HCT116 (cell line): Measurements from ENCODE around the gene MSMB. TPM values are rescaled to one million over a fixed set of nuclear protein-coding genes. Genes with fewer than 3 reads are reported as not detected.

ENCODE experiments used
- ATAC-seq: fragments of 200-7000 bp; cut with Tn5 transposase; 2 replicates; pipeline ENCODE4 v1.9.1; 2020; ENCODE audit warnings: mild to moderate bottlenecking, moderate library complexity
- BruUV-seq: library from RNA; stranded (reverse); fragments of 400-500 nt; replicated peaks from 2 replicates; lab custom pipeline; 2021; lab: Mats Ljungman, UMichigan
- CTCF ChIA-PET: fragments of 300-600 bp; sonication (Branson Sonifier 250); formaldehyde crosslinking; loops from one replicate; lab custom pipeline; 2021; ENCODE audit warnings: antibody characterized with exemption; lab: Charles Lee
- POLR2A ChIA-PET: fragments of 300-600, 350-600 bp; sonication (Branson Sonifier 250); formaldehyde crosslinking; loops from one replicate; lab custom pipeline; 2021; ENCODE audit warnings: antibody characterized with exemption; lab: Charles Lee
- RAD21 ChIA-PET, 2 experiments: fragments of 300-600 bp; sonication (Branson Sonifier 250); formaldehyde crosslinking; loops; one replicate each; lab custom pipeline; 2023; ENCODE audit warnings: low total read pairs in 2 of 2; ENCODE audit not compliant: uncharacterized antibody in 2 of 2, unreplicated experiment in 2 of 2, low non-redundant PET in 1 of 2; lab: Charles Lee
- DNase-seq: peaks from one replicate; pipeline ENCODE4 v3.0.0-alpha.2; 2010; ENCODE audit warnings: low read depth, low spot score
- H2AFZ ChIP-seq: fragments of 200-600 bp; shearing (Covaris generic), sonication (generic); 2 replicates; pipeline ENCODE4 v1.6.1; 2017; ENCODE audit warnings: low read depth, mixed run types, mixed read lengths, antibody characterized with exemption, low read length; ENCODE audit not compliant: poor library complexity, severe bottlenecking
- H3K27ac ChIP-seq: 2 replicates; pipeline ENCODE4 v1.5.1; 2012; ENCODE audit warnings: low read depth, low read length
- H3K27me3 ChIP-seq: fragments of 200-600 bp; sonication (generic); 2 replicates; pipeline ENCODE4 v1.6.1; 2016; ENCODE audit warnings: mixed run types, low read length, mixed read lengths; ENCODE audit not compliant: insufficient read depth
- H3K36me3 ChIP-seq, 2 experiments: fragments of 200-500 bp in 1 of 2; fragments of 200-600 bp in 1 of 2; sonication (Bioruptor generic) in 1 of 2; sonication (generic) in 1 of 2; 2 replicates each; pipeline versions ENCODE4 v1.5.1 to v1.6.1; 2014 to 2016; ENCODE audit warnings: low read length in 2 of 2, inconsistent platforms in 1 of 2, mixed read lengths in 1 of 2, mixed run types in 1 of 2; ENCODE audit not compliant: insufficient read depth in 2 of 2, control insufficient read depth in 1 of 2
- H3K4me1 ChIP-seq, 2 experiments: fragments of 200-600 bp in 1 of 2; sonication (generic) in 1 of 2; 2 replicates each; pipeline versions ENCODE4 v1.5.1 to v1.6.1; 2012 to 2017; ENCODE audit warnings: low read length in 2 of 2, inconsistent platforms in 1 of 2, mild to moderate bottlenecking in 1 of 2, mixed read lengths in 1 of 2, mixed run types in 1 of 2, moderate library complexity in 1 of 2; ENCODE audit not compliant: insufficient read depth in 2 of 2, control insufficient read depth in 1 of 2
- H3K4me2 ChIP-seq: fragments of 200-600 bp; sonication (generic); 2 replicates; pipeline ENCODE4 v1.6.1; 2017; ENCODE audit warnings: mixed run types, low read length, mixed read lengths
- H3K4me3 ChIP-seq, 2 experiments: fragments of 200-600 bp in 1 of 2; sonication (generic) in 1 of 2; replicated peaks in 1 of 2; 2 replicates each; pipeline ENCODE4 v1.5.1; 2011 to 2016; ENCODE audit warnings: low read length in 2 of 2, control low read depth in 1 of 2, low read depth in 1 of 2, mild to moderate bottlenecking in 1 of 2, mixed read lengths in 1 of 2, mixed run types in 1 of 2
- H3K79me2 ChIP-seq: fragments of 200-600 bp; sonication (generic); 2 replicates; pipeline ENCODE4 v1.6.1; 2017; ENCODE audit warnings: mild to moderate bottlenecking, mixed run types, low read length, moderate library complexity, mixed read lengths; ENCODE audit not compliant: insufficient read depth
- H3K9ac ChIP-seq: fragments of 200-600 bp; sonication (generic); 2 replicates; pipeline ENCODE4 v1.6.1; 2016; ENCODE audit warnings: low read length, mixed read lengths
- H3K9me2 ChIP-seq: fragments of 200-600 bp; sonication (generic), shearing (Covaris generic); 2 replicates; pipeline ENCODE4 v1.6.1; 2017; ENCODE audit warnings: mixed run types, mild to moderate bottlenecking, moderate library complexity; ENCODE audit not compliant: insufficient read depth
- H3K9me3 ChIP-seq, 2 experiments: fragments of 200-500 bp in 1 of 2; fragments of 200-600 bp in 1 of 2; sonication (Bioruptor generic) in 1 of 2; sonication (generic) in 1 of 2; 2 replicates each; pipeline ENCODE4 v1.6.1; 2014 to 2017; ENCODE audit warnings: low read length in 2 of 2, mixed read lengths in 2 of 2, inconsistent platforms in 1 of 2, low read depth in 1 of 2, mild to moderate bottlenecking in 1 of 2, mixed run types in 1 of 2, moderate library complexity in 1 of 2; ENCODE audit not compliant: control insufficient read depth in 1 of 2, insufficient read depth in 1 of 2
- H4K20me1 ChIP-seq: fragments of 200-600 bp; sonication (generic), shearing (Covaris generic); 2 replicates; pipeline ENCODE4 v1.6.1; 2017; ENCODE audit warnings: mixed run types, mild to moderate bottlenecking, moderate library complexity; ENCODE audit not compliant: insufficient read depth
- CBX3 ChIP-seq: IDR thresholded peaks from 2 replicates; pipeline ENCODE4 v1.6.1; 2012; ENCODE audit warnings: low read depth
- CEBPB ChIP-seq: IDR thresholded peaks from 2 replicates; pipeline ENCODE4 v1.6.1; 2012; ENCODE audit warnings: low read depth
- CTCF ChIP-seq, 3 experiments: fragments of 200-600 bp in 1 of 3; sonication (generic) in 1 of 3; IDR thresholded peaks in 2 of 3; conservative IDR thresholded peaks in 1 of 3; 2 replicates each; pipeline ENCODE4 v1.5.1; 2012 to 2017; ENCODE audit warnings: low read depth in 2 of 3, low read length in 2 of 3, antibody characterized with exemption in 1 of 3, borderline replicate concordance in 1 of 3, control low read depth in 1 of 3, mild to moderate bottlenecking in 1 of 3, mixed read lengths in 1 of 3, mixed run types in 1 of 3, moderate library complexity in 1 of 3; ENCODE audit not compliant: insufficient read depth in 1 of 3
- EGR1 ChIP-seq: IDR thresholded peaks from 2 replicates; pipeline ENCODE4 v1.6.1; 2012; ENCODE audit warnings: low read depth
- ELF1 ChIP-seq: IDR thresholded peaks from 2 replicates; pipeline ENCODE4 v1.6.1; 2012; ENCODE audit warnings: low read depth, borderline replicate concordance
- EZH2phosphoT487 ChIP-seq: fragments of 200-600 bp; IDR thresholded peaks from 2 replicates; pipeline ENCODE4 v1.6.1; 2018; ENCODE audit warnings: antibody characterized with exemption, borderline replicate concordance
- FOSL1 ChIP-seq: IDR thresholded peaks from 2 replicates; pipeline ENCODE4 v1.6.1; 2012; ENCODE audit warnings: low read depth
- POLR2A ChIP-seq: IDR thresholded peaks from 2 replicates; pipeline ENCODE4 v1.7.0; 2011; ENCODE audit warnings: borderline replicate concordance; ENCODE audit not compliant: insufficient read depth, insufficient read length; ENCODE audit errors: extremely low read depth
- POLR2AphosphoS5 ChIP-seq: IDR thresholded peaks from 2 replicates; pipeline ENCODE4 v1.6.1; 2011; ENCODE audit warnings: mild to moderate bottlenecking, low read depth, low read length, moderate library complexity
- RAD21 ChIP-seq: IDR thresholded peaks from 2 replicates; pipeline ENCODE4 v1.6.1; 2012; ENCODE audit warnings: low read depth, mild to moderate bottlenecking
- SIN3A ChIP-seq: IDR thresholded peaks from 2 replicates; pipeline ENCODE4 v1.6.1; 2012; ENCODE audit warnings: low read depth
- SP1 ChIP-seq: IDR thresholded peaks from 2 replicates; pipeline ENCODE4 v1.6.1; 2012; ENCODE audit warnings: low read depth
- SRF ChIP-seq: IDR thresholded peaks from 2 replicates; pipeline ENCODE4 v1.6.1; 2012; ENCODE audit warnings: low read depth
- YY1 ChIP-seq: IDR thresholded peaks from 2 replicates; pipeline ENCODE4 v1.6.1; 2011; ENCODE audit warnings: low read length, low read depth, moderate library complexity, mild to moderate bottlenecking; ENCODE audit not compliant: insufficient replicate concordance; ENCODE audit errors: extremely low read depth
- ZBTB33 ChIP-seq: IDR thresholded peaks from 2 replicates; pipeline ENCODE4 v1.6.1; 2011; ENCODE audit warnings: mild to moderate bottlenecking, low read length, moderate library complexity; ENCODE audit not compliant: insufficient replicate concordance; ENCODE audit errors: extremely low read depth
- ZFX ChIP-seq: fragments of 450-650 bp; IDR thresholded peaks from 2 replicates; pipeline ENCODE4 v1.6.1; 2017
- intact Hi-C: fragments of 100-400 bp; cut with micrococcal nuclease; formaldehyde crosslinking; loops from 2 replicates; pipeline ENCODE4 v1.10.0; 2022
- total RNA-seq: library from RNA; stranded (reverse); gene quantifications from one replicate; pipeline ENCODE4 v1.2.1, GENCODE V29; 2021; ENCODE audit not compliant: unreplicated experiment
- TF ChIP-seq, protein P1 (sequence below): IDR thresholded peaks from 2 replicates; pipeline ENCODE4 v1.6.1; 2012

The MSMB gene
- total RNA-seq, 1 experiment from 2014 or later: not detected

GRCh38 chr10:46094931-46095750 lies 49.1 kb upstream of the MSMB start:
- Histone ChIP-seq H3K9ac (no peak overlapping the region), H3K27ac (no peak overlapping the region), H3K9me3 (no peaks in the 10 kb centered on the region), H3K4me2 (no peak overlapping the region), H4K20me1 (no peaks in the 10 kb centered on the region), H3K36me3 (no peaks in the 10 kb centered on the region), H3K4me3 (no peak overlapping the region), H3K27me3 (no peaks in the 10 kb centered on the region), H3K9me2 (no peaks in the 10 kb centered on the region), H3K79me2 (no peaks in the 10 kb centered on the region), H2AFZ (no peak overlapping the region), H3K4me1 (peaks cover 0 to 12% of the 10 kb centered on the region in 2 experiments; a peak in 2 of 4 replicates)
- DNase-seq: no peak
- ATAC-seq: no peak
- intact Hi-C loops: no loop called here
- BruUV-seq: no TSS peak
- ChIA-PET RAD21 (no interaction called here), CTCF (interaction anchor here (1.6 kb wide), 1 partner anchor 72 kb away, joined by 3 read pairs; no protein-coding TSS in a partner anchor), POLR2A (no interaction called here)
- no peak for TF ChIP-seq SP1
- no peak for TF ChIP-seq CEBPB
- no peak for TF ChIP-seq RAD21
- TF ChIP-seq SIN3A: no peak
- no peak for TF ChIP-seq POLR2A
- TF ChIP-seq EGR1: no peak

GRCh38 chr10:46094197-46094500 lies 48.1 kb upstream of the MSMB start:
- Histone ChIP-seq H4K20me1 (no peaks in the 10 kb centered on the region), H3K4me1 (peaks cover 0 to 12% of the 10 kb centered on the region in 2 experiments; a peak in 2 of 4 replicates), H3K4me2 (no peak overlapping the region), H3K36me3 (no peaks in the 10 kb centered on the region), H3K9me3 (no peaks in the 10 kb centered on the region), H3K9ac (no peak overlapping the region), H3K27me3 (no peaks in the 10 kb centered on the region), H2AFZ (no peak overlapping the region), H3K9me2 (no peaks in the 10 kb centered on the region), H3K4me3 (no peak overlapping the region), H3K79me2 (no peaks in the 10 kb centered on the region), H3K27ac (no peak overlapping the region)
- BruUV-seq: no TSS peak
- ChIA-PET POLR2A (no interaction called here), CTCF (no interaction called here), RAD21 (no interaction called here)
- ATAC-seq (no peak), DNase-seq (no peak)
- no peak for TF ChIP-seq SP1
- no peak for TF ChIP-seq YY1
- TF ChIP-seq POLR2A: no peak
- TF ChIP-seq POLR2AphosphoS5: no peak
- no peak for TF ChIP-seq ELF1
- TF ChIP-seq CTCF (IDR thresholded peaks at IDR 0.05 in 2 of 3, conservative IDR thresholded peaks at IDR 0.05 in 1 of 3; ENCODE audit: borderline replicate concordance in 1 of 3, insufficient read depth in 1 of 3, low read depth in 2 of 3, low read length in 2 of 3): no peak
- no peak for TF ChIP-seq CBX3
- TF ChIP-seq ZBTB33: no peak
- TF ChIP-seq, protein P1, sequence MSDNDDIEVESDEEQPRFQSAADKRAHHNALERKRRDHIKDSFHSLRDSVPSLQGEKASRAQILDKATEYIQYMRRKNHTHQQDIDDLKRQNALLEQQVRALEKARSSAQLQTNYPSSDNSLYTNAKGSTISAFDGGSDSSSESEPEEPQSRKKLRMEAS: no peak
- TF ChIP-seq RAD21: no peak
- TF ChIP-seq ZFX: no peak
- no peak for TF ChIP-seq FOSL1
- no peak for TF ChIP-seq CEBPB
- TF ChIP-seq SRF: no peak
- TF ChIP-seq EZH2phosphoT487: no peak
- no peak for TF ChIP-seq EGR1
- intact Hi-C loops: no loop called here
